UCSD-AML1 (cell line): ENCODE results near the gene HDGF.
A peak's percentile ranks its signal among the peaks of the same experiment; 100 is the strongest.

ENCODE experiments used
- DNase-seq: peaks from one replicate; lab custom pipeline; 2025; ENCODE audit not compliant: unreplicated experiment; lab: John Stamatoyannopoulos, UW

Gene HDGF

DNA sequence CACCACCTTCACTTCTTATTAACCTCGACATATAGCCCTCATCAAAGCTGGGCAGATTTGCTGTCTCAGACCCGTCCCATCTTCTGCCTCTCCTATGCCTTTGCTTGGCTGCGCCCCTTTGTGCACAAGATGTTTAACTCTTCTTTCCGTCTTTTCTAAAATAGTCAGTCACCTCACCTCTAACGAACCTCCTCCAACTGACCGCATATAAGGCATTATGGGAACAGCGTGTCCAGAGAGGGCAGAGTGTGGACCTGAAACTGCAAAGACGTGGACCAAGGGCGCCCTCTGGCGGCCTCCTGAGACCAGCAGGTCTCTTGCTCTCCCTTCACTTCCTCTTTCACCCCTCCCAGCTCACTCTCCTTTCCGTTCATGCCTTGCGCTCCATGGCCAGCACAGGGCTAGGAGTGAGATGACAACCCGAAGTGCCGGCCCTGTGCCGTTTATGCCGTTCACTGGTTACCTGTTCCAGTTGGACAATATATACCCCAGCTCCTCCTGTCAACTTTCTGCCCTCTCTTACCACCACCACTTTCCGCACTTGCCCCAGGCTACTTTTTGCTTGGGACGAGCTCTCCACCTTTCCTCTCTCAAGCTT, 25.7 kb downstream of the HDGF start:
- peak; percentile 88 for DNase-seq

DNA sequence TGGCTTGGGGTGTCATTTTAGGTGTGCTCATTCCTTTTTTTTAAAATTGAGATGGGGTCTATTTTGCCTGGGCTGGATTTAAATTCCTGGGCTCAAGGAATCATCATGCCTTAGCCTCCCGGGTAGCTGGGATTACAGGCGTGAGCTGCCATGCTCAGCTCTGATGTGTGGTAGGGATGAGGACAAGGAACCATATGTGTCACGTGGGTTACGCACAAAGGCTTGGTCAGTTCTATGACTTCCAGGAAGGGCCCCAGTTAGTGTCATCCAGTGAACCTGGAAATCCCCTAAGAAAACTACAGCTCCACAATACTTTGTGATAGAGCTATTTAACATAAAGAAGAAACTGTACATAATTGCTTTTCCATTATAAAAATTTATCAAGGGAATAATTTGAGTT, 29.9 kb downstream of the HDGF start:
- no peak for DNase-seq

DNA sequence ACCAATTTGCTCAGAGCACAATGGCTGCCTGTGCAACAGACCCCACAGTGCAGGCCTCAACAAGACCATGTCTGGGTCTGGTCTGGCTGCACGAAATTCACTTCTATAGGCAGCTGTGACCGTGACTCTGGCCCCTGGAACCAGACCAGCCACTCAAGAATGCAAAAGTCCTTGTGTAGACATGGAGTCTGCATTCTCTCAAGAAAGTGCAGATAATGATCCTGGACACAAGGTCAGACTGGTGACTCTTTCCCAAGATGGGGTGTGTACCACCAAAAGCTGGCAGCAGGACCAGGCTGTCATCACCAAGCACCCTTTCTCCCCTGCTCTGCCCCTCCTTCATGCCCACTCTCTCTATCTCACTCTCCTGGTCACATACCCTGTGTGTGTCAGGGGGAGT, 30.3 kb downstream of the HDGF start:
- no peak for DNase-seq

DNA sequence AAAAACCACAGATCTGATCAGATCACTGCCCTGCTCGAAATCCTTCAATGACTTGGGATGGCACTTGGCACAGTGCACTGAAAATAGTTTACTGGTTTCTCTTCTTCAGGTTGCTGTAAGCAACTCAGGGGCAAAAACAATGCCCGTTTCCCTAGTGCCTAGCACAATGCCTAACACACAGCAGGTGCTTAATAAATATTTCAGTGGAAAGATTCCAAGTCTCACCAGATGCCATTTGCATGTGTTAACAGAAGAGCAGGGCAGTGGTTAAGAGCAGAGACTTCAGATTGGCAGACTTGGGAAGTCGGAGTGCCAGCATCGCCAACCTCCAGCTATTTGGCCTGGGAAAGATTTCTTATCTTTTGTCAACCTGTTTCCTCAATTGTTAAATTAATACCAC, 34.1 kb downstream of the HDGF start:
- DNase-seq = no peak

GRCh38 chr1:156714830-156715229, 36.6 kb downstream of the HDGF start:
- DNase-seq = no peak

GRCh38 chr1:156712626-156713025, 38.8 kb downstream of the HDGF start:
- DNase-seq = no peak

DNA sequence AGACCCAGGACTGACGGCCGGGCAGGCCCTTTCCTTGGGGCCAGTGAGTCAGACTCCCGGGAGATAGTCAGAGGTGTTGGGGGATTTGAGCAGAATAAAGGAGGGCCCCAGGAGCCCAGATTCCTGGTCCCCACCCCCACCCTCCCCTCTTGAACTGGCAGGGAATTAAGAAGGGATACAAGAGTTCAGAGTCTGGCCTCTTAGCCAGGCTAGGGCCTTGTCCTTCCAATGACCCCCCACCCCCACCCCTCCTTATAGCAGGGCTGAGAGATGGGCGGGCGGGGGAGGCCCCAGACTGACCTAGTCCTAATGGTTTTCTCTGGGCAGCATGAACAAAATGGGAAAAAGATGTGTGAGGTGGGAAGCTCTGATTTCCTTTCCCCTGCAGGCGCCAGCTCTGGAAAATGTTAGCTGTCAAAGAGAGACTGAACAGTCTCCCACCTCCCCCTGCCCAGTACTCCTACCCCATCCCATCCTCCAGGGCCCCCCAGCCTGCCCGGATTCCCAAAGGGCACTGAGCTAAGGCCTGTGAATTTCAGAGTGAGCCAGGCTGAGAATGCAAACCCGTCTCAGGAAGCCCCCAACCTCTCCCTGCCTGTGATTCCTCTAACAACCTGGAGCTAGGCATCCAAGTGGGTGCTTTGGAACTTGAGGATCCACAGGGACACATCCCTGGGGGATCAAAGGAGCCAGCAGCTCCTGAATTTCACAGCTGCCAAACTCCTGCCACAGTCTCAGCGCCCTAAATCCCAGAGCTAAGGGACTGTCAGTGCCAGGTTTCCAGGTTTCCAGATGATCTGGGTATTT, 40.3 kb downstream of the HDGF start:
- DNase-seq = no peak

DNA sequence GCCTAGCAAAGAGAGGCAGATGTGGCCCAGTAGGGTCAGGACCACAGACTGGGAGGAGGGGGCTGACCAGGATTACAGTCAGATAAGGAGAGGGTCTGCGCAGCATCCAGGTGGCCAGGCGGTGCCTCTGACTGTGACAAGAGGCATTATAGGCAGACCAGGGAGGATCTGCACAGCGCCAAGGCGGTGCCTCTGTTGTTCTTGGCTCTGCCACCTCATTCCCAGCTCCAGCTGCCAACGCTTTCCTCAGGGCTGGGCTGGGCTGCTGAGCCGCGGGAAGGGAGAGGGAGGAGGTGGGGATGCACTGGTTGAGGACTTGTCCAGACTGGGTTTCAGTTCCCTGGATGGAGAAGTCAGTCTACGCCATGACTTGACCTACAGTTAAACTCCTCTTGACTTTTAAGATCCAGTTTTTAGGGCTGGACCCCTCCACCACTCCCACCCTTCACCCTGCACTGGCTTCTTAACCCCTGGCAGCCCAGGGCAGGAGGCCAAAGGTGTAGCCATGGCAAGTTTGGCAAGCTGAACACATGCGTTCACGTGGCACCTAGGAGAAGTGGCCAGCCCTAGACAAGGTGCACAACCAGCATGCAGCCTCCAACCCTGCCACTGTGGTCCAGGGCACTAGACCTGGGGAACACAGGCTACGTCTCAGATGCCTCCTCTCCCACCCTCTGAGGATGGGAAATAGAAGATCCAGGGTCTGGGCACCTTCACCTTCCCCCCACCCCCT, 41.6 kb downstream of the HDGF start:
- no peak for DNase-seq

GRCh38 chr1:156709031-156709430, 42.4 kb downstream of the HDGF start:
- DNase-seq = no peak

- DNase-seq = no peak
Measured at GRCh38 chr1:156708218-156708661, 43.2 kb downstream of the HDGF start.

DNA sequence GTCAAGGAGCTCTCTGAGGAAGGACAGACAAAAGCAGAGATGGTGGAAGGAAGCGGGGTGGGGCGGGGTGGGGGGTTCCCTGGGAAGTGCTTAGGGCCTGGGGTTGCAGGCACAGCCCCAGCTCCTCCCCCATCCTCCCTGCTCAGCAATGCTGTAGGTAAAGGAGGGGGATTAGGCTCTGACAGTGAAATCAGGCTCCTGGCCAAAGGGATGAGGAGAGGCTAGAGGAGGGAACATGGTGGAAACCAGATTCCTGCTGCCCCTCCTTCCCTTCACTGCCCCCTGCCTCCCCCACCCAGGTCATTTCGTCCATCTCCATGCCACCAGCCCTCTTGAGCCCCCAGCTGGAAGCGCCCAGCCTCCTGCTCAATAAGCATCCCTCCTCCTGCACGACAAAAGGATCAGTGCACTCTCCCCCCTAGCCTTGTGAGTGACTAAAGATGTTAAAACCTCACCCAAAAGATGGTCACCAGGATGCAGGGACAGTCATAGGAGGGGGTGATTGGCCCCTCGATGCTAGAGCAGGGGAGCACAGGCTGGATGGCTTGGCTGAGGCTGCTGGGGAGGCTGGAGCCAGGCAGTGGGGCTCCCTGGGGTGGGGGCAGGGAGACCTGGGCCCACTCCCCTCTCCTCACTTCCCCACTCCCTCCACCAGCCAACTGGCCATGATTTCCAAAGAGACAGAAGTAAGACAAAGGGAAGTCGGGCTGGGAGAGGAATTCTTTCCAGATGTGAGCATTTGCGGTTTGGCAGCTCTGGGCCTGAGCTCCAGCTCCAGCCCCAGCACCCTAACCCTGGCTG, 43.9 kb downstream of the HDGF start:
- no peak for DNase-seq

DNA sequence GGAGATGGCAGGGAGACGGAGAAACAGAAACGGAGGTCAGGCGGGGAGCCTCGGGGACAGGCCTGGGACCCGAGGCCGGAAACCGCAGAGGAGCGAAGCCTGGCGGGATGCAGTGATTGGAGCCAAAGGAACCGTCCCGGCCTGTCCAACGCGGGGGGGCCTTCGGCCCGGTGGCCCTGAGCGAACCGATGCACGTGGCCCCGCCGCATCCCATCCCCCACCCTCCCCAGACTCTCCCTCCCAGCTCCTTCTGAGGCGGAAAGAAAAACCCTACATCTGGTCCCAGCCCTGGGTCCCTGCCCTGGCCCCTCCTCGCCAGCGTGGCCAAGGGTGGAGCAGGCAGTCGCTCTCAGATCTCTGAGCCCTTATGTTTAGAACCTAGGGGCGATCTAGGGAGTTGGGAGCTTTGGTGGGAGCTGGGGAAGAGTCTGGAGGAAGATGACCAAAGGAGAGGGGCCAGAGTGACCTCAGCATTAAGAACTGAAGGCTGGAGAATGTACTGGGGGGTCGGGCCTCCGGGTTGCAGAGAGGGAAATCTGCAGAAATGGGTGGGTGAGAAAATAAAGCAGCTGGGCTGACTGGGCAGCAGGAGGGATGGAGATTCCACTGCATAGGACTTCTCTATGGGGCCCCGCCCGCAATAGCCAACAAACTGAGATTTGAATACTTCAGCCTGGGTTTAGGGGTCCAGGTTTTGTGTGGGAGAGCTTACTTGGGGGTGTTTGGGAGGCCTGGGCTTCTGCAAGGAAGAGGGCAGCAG, 44.6 kb downstream of the HDGF start:
- no peak for DNase-seq

DNA sequence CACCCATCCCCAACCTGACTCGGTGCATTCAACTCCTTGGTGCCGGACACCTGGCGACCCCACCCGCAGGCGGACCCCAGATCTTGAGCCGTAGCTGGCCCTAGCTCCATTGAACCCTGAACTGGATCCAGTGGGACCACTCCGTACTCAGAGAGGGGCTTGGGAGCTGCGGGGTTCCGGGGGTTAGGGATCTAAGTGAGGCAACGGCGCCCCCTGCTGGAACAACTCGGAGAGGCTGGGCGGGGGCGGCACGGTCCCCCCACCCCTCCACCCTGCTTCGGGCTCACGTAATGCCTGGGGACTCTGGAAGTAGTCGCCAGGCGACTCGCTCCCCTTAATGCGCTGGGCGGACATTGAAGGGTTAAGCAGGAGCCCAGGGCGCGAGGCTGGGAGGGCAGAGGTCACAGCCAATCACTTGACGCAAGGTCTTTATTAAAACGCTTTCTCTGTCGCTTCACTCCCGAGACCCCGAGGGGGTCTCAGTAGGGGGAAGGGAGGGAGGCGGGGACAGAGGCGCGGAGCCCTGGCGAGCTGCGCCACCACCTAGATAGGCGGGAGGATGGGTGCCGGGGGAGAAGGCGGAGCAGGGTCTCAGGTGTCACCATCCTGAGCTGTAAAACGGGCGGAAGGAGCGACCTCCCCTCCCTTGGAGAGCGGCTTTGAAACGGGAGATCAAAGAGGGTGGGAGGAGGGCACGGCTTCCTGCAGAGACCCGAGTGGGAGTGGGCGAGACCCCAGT, 45.4 kb downstream of the HDGF start:
- peak; percentile 62 for DNase-seq

GRCh38 chr1:156705321-156705917, 46.1 kb downstream of the HDGF start, which contains the start of gene CRABP2:
Gene CRABP2 (minus strand): TSS chr1:156705583. CDS start chr1:156705446, 137 bp downstream.
- DNase-seq = no peak

GRCh38 chr1:156704930-156705320, 46.5 kb downstream of the HDGF start:
- no peak for DNase-seq

DNA sequence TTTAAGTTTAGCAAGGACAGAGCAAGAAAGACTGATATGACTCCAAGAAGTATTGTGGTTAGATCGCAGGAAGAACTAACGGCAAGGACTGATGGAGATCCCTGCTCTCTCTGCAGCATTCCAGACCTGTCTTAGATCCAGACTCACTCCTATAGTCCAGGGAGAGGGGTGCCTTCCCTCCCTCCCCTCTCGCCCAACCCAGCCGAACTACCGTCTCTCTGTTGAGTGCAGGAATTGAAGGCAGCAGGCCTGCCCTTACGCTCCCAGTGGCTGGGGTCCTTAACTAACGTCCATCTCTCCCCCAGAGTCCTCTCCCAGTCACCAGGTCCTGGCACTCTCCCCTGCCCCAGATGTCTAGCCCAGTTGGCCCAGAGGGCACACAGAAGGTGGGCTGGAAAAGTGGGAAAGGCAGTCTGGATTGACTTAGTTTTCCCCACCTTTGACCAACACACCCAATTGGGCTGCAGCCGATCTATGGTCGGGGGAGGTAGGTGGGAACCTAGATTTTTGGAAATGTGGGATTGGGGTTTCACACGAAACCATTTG, 47.2 kb downstream of the HDGF start:
- DNase-seq = no peak

DNA sequence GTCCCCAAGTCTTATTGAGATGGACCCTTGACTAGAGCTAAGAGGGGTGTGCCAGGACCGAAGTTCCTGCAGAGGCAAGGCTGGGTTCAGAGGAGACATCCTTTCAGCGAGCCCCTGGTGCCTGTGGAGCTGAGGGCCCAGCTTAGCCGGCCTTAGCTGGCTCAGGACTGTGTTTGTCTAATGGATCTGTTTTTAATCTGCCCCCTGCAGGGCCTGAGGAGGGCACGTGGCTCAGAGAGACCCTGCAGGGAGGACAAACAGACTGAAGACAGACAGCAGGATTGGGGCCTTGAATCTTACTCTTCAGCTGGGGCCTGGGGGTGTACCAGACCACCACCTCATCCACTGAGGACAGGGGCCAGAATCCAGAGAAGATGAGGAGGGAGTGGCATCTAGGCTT, 47.7 kb downstream of the HDGF start:
- DNase-seq = no peak

DNA sequence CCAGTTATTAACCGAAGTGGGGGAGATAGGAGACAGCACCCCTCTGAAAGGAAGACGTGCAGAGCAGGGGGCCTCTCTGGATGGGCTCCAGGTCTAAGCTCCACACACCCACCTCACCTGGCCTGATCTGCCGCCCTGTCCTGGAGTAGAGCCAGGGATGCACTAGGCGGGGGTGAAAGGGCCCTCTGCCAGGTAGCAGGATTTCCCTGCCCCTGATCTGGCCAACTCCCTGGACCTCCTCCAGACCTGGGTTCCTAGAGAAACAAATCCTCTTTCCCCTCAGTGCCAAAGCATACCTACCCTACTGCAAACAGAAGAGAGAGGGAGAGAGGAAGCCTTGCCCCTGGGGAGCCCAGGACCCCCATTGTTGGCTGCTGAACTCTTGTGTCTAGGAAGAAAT, 48.1 kb downstream of the HDGF start:
- no peak for DNase-seq
